Osteoblast (primary cell): ENCODE data around the gene AACS. TPM values are rescaled to one million over a fixed set of nuclear protein-coding genes. Genes with fewer than 3 reads are reported as not detected.
"Not testable (repeated sequence)": the region's sequence is repeated elsewhere in the genome, so short reads cannot be mapped to it uniquely, and the experiment has no call there.

Experiments
- DNase-seq: peaks from one replicate; pipeline ENCODE4 v3.0.0; 2011; ENCODE audit warnings: low spot score, mixed read lengths; ENCODE audit not compliant: insufficient read length; ENCODE audit errors: missing footprints
- H2AFZ ChIP-seq: 2 replicates; pipeline ENCODE4 v1.6.0; 2011; ENCODE audit warnings: mild to moderate bottlenecking, low read length
- H3K27ac ChIP-seq: 2 replicates; pipeline ENCODE4 v1.5.1; 2011; ENCODE audit warnings: mild to moderate bottlenecking, low read depth, low read length, moderate library complexity
- H3K27me3 ChIP-seq: 2 replicates; pipeline ENCODE4 v1.6.0; 2012; ENCODE audit warnings: mild to moderate bottlenecking, control low read depth, inconsistent platforms, low read length, moderate library complexity; ENCODE audit not compliant: insufficient read depth
- H3K36me3 ChIP-seq: 2 replicates; pipeline ENCODE4 v1.5.1; 2011; ENCODE audit warnings: mild to moderate bottlenecking, low read length, control low read depth, moderate library complexity; ENCODE audit not compliant: insufficient read depth
- H3K4me1 ChIP-seq: 2 replicates; pipeline ENCODE4 v1.5.1; 2011; ENCODE audit warnings: mild to moderate bottlenecking, low read length, control low read depth, moderate library complexity; ENCODE audit not compliant: insufficient read depth
- H3K4me2 ChIP-seq: 2 replicates; pipeline ENCODE4 v1.6.0; 2011; ENCODE audit warnings: mild to moderate bottlenecking, low read length; ENCODE audit not compliant: insufficient read depth
- H3K4me3 ChIP-seq: fragments of 200-600 bp; sonication (generic); 3 replicates; pipeline ENCODE4 v1.5.1; 2012; ENCODE audit warnings: mild to moderate bottlenecking, low read length, inconsistent platforms; ENCODE audit not compliant: insufficient read depth
- H3K79me2 ChIP-seq: 2 replicates; pipeline ENCODE4 v1.6.0; 2012; ENCODE audit warnings: mild to moderate bottlenecking, low read length, control low read depth, inconsistent platforms; ENCODE audit not compliant: insufficient read depth
- H3K9me3 ChIP-seq: 2 replicates; pipeline ENCODE4 v1.5.1; 2011; ENCODE audit warnings: low read depth, low read length, control low read depth
- H4K20me1 ChIP-seq: 2 replicates; pipeline ENCODE4 v1.6.0; 2012; ENCODE audit warnings: mild to moderate bottlenecking, low read length, control low read depth; ENCODE audit not compliant: insufficient read depth
- CTCF ChIP-seq: IDR thresholded peaks from 2 replicates; pipeline ENCODE4 v1.5.1; 2011; ENCODE audit warnings: mild to moderate bottlenecking, low read depth, low read length, moderate library complexity; ENCODE audit errors: extremely low read depth
- total RNA-seq: library from RNA; depleted of rRNA; stranded (reverse); fragments of >200 nt; gene quantifications from 2 replicates; pipeline ENCODE4 v1.2.3, GENCODE V29; 2012

The AACS gene
- total RNA-seq, 1 donor = 26.4 TPM

- Histone ChIP-seq H3K9me3 (no peaks in the 10 kb centered on the region), H3K4me3 (no peak overlapping the region), H3K27ac (no peak overlapping the region), H3K79me2 (no peaks in the 10 kb centered on the region), H3K4me2 (no peak overlapping the region), H2AFZ (no peak overlapping the region), H3K27me3 (no peaks in the 10 kb centered on the region), H4K20me1 (no peaks in the 10 kb centered on the region), H3K4me1 (peaks cover 11% of the 10 kb centered on the region), H3K36me3 (peaks cover 9% of the 10 kb centered on the region)
- DNase-seq = no peak
- TF ChIP-seq CTCF = no peak
These were observed 72.6 kb downstream of the AACS start for GRCh38 chr12:125137766-125138344.

GRCh38 chr12:125140279-125141209 lies 75.3 kb downstream of the AACS start:
- no peaks in the 10 kb centered on the region for H3K27me3 ChIP-seq
- H3K4me3 ChIP-seq = no peak overlapping the region
- peaks cover 11% of the 10 kb centered on the region for H3K4me1 ChIP-seq
- H3K36me3 ChIP-seq = peaks cover 9% of the 10 kb centered on the region
- peak overlapping the region; percentile 34 for H2AFZ ChIP-seq
- no peaks in the 10 kb centered on the region for H3K9me3 ChIP-seq
- DNase-seq = peak; percentile 97
- peak overlapping the region; percentile 65 for H3K27ac ChIP-seq
- TF ChIP-seq CTCF = no peak
- peak overlapping the region; percentile 46 for H3K4me2 ChIP-seq
- no peaks in the 10 kb centered on the region for H4K20me1 ChIP-seq
- H3K79me2 ChIP-seq = no peaks in the 10 kb centered on the region

- H3K79me2 ChIP-seq, H3K4me3 ChIP-seq, H3K36me3 ChIP-seq, H3K9me3 ChIP-seq, H3K4me2 ChIP-seq, H4K20me1 ChIP-seq, DNase-seq, H2AFZ ChIP-seq, H3K27me3 ChIP-seq: not testable (repeated sequence)
- Histone ChIP-seq H3K4me1 (peaks cover 11% of the 10 kb centered on the region), H3K27ac (peak overlapping the region; percentile 65)
These were observed 76.0 kb downstream of the AACS start for GRCh38 chr12:125141210-125141573.

- no peaks in the 10 kb centered on the region for H4K20me1 ChIP-seq
- H3K9me3 ChIP-seq = no peaks in the 10 kb centered on the region
- H2AFZ ChIP-seq = no peak overlapping the region
- peaks cover under 1% of the 10 kb centered on the region for H3K36me3 ChIP-seq
- no peak for TF ChIP-seq CTCF
- no peaks in the 10 kb centered on the region for H3K79me2 ChIP-seq
- H3K4me1 ChIP-seq = peaks cover 11% of the 10 kb centered on the region
- no peak overlapping the region for H3K27ac ChIP-seq
- no peaks in the 10 kb centered on the region for H3K27me3 ChIP-seq
- no peak overlapping the region for H3K4me2 ChIP-seq
- no peak for DNase-seq
- no peak overlapping the region for H3K4me3 ChIP-seq
These were observed 77.4 kb downstream of the AACS start for GRCh38 chr12:125142601-125143000.
